Pulmonary artery endothelial cell (primary cell): ENCODE results near the gene CSTA. TPM values are rescaled to one million over a fixed set of nuclear protein-coding genes. Genes with fewer than 3 reads are reported as not detected.
A peak's percentile ranks its signal among the peaks of the same experiment; 100 is the strongest.

Experiments used
- DNase-seq: peaks from one replicate; pipeline ENCODE4 v3.0.0-alpha.2; 2011; ENCODE audit warnings: low read depth, low spot score
- total RNA-seq: library from RNA; depleted of rRNA; stranded (reverse); fragments of >200 nt; gene quantifications from 2 replicates; pipeline ENCODE4 v1.2.3, GENCODE V29; 2014

The CSTA gene
- total RNA-seq, 1 donor from 2014 or later: not detected

DNA sequence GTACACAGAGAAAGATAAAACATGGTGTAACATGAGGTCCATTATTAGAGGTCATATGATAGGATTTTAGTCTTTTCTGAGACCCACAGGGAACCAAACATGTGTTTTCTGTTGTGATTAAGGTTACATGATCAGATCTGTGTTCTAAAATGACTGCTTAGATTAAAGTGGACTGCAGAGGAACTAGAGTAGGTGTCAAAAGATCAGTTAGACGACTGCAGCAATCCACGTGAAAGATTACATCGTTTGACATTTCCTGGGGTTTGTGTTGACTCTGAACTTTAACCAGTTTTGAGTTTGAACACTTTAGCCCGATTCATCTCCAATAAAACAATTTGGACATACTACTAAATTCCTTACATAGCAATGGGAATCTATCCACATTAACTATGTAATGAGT, 52.9 kb downstream of the CSTA start:
- no peak for DNase-seq

DNA sequence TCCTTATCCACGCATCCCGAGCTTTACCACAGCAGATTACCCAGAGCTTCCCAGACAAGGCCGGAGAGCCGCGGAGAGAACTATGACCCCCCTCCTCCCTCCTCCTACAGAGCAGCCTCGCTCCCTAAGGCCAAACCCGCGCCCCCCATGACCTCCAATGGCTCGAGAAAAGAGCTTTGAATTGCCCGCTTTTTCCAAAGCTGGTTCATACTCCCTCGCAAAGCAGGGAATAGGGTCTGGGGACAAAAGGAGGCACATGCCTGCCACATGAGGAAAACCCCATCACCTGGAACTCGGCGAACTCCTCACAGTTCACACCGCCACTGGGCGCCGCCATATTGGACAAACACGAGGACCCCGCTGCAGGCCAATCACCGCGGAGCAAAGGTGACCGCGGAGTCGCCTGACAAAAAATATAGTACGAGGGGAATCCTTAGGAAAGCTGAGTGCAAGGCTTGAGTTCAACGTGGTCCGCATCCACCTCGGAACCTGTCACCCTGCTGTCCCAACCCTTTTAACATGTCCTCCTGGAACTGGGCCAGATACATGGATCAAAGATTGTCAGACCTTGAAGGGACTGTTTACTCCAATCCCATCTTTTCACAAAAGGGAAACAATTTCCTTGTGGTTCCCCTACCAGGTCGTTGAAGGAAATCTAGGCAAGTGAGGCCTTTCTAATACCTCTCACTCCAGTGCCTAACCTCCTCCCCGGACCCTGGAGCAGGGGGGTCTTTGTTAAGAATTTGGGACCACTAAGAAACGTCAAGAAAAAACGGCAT, 58.0 kb downstream of the CSTA start, which contains the start of gene MIX23:
Gene MIX23, minus strand, starts transcription at position 344 of the 779 bp plus-strand sequence. Its CDS starts 7 bp downstream, at position 337.
- peak; percentile 39 for DNase-seq

DNA sequence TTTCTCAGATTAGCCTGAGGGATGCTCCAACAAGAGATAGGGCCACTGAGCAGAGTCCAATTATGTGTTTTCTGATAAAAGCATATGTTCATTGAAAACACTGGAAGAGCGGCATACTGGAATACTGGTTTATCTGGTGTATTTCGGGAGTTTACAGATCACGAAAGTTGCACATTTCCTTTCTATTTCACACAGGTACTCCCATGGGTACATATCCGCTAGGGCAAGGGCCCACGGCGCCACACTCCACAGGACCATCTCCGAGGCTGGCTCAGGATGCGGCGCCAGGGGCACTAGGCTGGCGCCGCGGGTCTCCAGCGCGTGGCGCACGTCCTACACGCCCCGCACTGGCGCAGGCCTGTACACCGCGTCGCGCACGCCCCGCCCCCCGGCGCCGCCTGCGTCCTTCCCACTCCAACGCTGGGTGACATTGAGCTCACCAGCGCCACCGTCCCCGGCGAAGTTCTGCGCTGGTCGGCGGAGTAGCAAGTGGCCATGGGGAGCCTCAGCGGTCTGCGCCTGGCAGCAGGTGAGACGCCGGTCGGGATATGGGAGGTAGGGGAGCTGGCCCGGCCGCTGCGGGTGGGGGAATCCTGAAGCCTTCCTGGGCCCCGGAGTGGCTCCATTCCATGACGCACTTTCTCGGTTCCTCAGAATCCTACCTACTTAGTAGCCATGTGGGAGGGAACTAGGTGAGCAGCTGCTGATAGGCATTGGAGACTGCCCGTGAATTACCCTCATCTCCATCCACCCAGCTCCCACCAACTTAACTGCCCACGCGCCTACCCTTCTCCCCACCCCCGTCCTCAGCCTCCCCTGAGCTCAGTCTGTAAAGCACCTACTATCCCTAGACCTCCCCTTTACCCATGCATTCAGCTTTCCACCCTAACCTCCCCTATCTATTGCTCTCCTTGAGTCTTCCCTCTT, 59.0 kb downstream of the CSTA start, which contains the start of gene FAM162A:
Gene FAM162A, plus strand, starts transcription at position 412 of the 927 bp plus-strand sequence. Its CDS starts 84 bp downstream, at position 496.
- DNase-seq: peak; percentile 66

DNA sequence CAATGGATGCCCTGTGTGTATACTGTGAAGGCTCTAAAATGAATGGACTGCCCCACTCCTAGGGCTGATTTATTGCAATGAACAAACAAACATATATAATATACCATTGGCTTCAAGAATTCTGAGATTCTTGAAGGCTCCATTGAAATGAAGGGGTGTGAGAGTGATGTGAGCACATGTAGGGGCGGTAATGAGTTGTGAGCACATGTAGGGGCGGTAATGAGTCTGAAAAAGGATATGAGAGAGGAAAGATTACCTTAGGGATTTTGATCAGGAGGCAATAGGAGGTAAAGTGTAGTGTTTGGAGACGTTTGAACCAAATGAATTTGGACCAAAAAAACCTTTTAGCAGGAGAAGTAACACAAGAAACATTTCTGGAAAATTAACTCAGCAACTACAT, 62.7 kb downstream of the CSTA start:
- DNase-seq: no peak

DNA sequence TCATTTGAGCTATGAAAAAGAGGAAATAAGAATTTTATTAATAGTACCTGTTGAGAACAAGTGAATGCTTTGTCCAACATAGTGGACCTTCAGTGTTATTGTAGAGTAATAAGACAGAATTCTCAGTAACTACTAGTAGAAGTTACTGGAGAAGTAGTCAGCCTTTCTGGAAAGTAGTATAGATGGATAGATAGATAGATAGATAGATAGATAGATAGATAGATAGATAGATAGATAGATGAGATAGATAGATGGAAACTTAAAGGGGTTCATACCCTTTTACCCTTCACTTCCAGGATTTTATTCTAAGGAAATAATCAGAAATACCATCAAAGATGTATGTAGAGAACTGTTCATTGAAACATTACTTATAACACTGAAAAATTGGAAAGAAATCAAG, 64.1 kb downstream of the CSTA start:
- no peak for DNase-seq

DNA sequence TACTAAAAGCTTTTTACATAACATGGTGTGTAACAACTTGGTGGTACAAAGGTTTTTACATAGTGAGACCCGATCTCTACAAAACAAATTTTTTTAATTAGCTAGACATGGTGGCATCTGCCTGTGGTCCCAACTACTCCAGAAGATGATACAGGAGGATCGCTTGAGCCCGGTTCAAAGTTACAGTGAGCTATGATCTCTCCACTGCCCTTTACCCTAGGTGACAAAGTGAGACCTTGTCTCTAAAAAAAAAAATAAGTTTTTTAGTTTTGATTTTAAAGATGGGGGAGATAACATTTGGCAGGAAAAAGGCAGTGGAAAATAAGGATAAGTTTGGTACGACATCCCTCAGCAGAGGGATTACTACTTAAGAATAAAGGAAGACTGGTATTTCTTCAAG, 64.8 kb downstream of the CSTA start:
- no peak for DNase-seq

DNA sequence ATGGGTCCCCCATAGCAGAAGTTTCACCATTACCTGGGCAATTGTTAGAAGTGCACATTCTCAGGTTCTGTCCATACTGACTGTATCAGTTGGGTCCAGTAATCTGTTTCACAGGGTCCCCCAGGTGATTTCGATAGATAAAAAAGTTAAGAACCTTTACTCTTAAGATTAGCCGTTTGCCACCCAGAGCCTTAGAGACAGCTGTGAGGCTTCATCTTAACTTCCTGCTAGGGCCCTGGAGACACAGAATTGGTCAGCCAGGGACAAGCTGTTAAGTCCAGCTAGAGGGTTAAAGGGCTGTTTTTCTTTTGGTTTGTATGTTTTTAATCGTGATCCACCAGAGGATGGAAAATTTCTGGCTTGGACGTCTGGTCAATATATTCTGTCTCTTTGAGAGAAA, 65.6 kb downstream of the CSTA start:
- no peak for DNase-seq

Other genes with a start within 250 kb of the CSTA start
- not detected in 2 replicates for gene CASR, start 141.6 kb upstream of the CSTA start, total RNA-seq
- gene MIX23, start 58.0 kb downstream of the CSTA start, total RNA-seq: 38.3 and 74.0 TPM in 2 replicates
- gene FAM162A, start 58.9 kb downstream of the CSTA start, total RNA-seq: 15.1 and 23.6 TPM in 2 replicates
- gene WDR5B, start 90.8 kb downstream of the CSTA start, total RNA-seq: 3.0 and 3.5 TPM in 2 replicates
- 40.7 and 55.4 TPM in 2 replicates for gene KPNA1, start 189.7 kb downstream of the CSTA start, total RNA-seq
- gene PARP9, start 239.1 kb downstream of the CSTA start, total RNA-seq: 16.8 and 23.5 TPM in 2 replicates
- gene DTX3L, start 239.1 kb downstream of the CSTA start, total RNA-seq: 13.1 and 21.5 TPM in 2 replicates